Mesenchymal stem cell (in vitro differentiated cells and primary cell): Measurements from ENCODE around the gene NANOS3.

ENCODE experiments used
- DNase-seq: peaks from one replicate; pipeline ENCODE4 v3.0.0-alpha.2; 2013
- H2AFZ ChIP-seq: one replicate; pipeline ENCODE4 v1.6.1; 2013; ENCODE audit warnings: low read depth, mild to moderate bottlenecking, control low read depth, inconsistent platforms, low read length, moderate library complexity
- H2AK5ac ChIP-seq: 2 replicates; pipeline ENCODE4 v1.6.1; 2013; ENCODE audit warnings: low read length, moderate library complexity, mild to moderate bottlenecking, inconsistent platforms; ENCODE audit not compliant: severe bottlenecking
- H2BK120ac ChIP-seq: one replicate; pipeline ENCODE4 v1.6.1; 2013; ENCODE audit warnings: low read depth, mild to moderate bottlenecking, inconsistent platforms, low read length, moderate library complexity
- H2BK12ac ChIP-seq, 2 experiments: one replicate each; pipeline ENCODE4 v1.6.1; 2013; ENCODE audit warnings: inconsistent platforms in 2 of 2, low read length in 2 of 2, mild to moderate bottlenecking in 2 of 2, moderate library complexity in 2 of 2, control low read depth in 1 of 2
- H2BK15ac ChIP-seq: one replicate; pipeline ENCODE4 v1.6.1; 2013; ENCODE audit warnings: mild to moderate bottlenecking, low read depth, inconsistent platforms; ENCODE audit not compliant: poor library complexity, severe bottlenecking
- H2BK5ac ChIP-seq: 2 replicates; pipeline ENCODE4 v1.6.1; 2013; ENCODE audit warnings: low read depth, mild to moderate bottlenecking, low read length, control low read depth, inconsistent platforms; ENCODE audit not compliant: poor library complexity, severe bottlenecking
- H3K14ac ChIP-seq, 2 experiments: one replicate each; pipeline ENCODE4 v1.6.1; 2013; ENCODE audit warnings: inconsistent platforms in 2 of 2, low read length in 2 of 2, control low read depth in 1 of 2, mild to moderate bottlenecking in 1 of 2, moderate library complexity in 1 of 2
- H3K18ac ChIP-seq, 2 experiments: one replicate each; pipeline ENCODE4 v1.6.1; 2013; ENCODE audit warnings: inconsistent platforms in 2 of 2, low read length in 2 of 2, control low read depth in 1 of 2, low read depth in 1 of 2, mild to moderate bottlenecking in 1 of 2
- H3K23ac ChIP-seq, 2 experiments: one replicate each; pipeline ENCODE4 v1.6.1; 2013; ENCODE audit warnings: inconsistent platforms in 2 of 2, low read length in 2 of 2, mild to moderate bottlenecking in 2 of 2, moderate library complexity in 2 of 2, control low read depth in 1 of 2
- H3K27ac ChIP-seq: 2 replicates; pipeline ENCODE4 v1.5.1; 2013; ENCODE audit warnings: mild to moderate bottlenecking, moderate library complexity, low read length, control low read depth, inconsistent platforms; ENCODE audit not compliant: poor library complexity, severe bottlenecking
- H3K27me3 ChIP-seq, 2 experiments: 2 replicates each; pipeline versions ENCODE4 v1.6.1 to v1.7.0; 2013; ENCODE audit warnings: low read length in 2 of 2, mild to moderate bottlenecking in 2 of 2, moderate library complexity in 2 of 2, control low read depth in 1 of 2, inconsistent platforms in 1 of 2; ENCODE audit not compliant: control insufficient read depth in 1 of 2, insufficient read depth in 1 of 2
- H3K36me3 ChIP-seq, 2 experiments: 2 replicates each; pipeline versions ENCODE4 v1.6.1 to v1.7.0; 2013; ENCODE audit warnings: low read length in 2 of 2, control low read depth in 1 of 2, inconsistent platforms in 1 of 2, low read depth in 1 of 2, mild to moderate bottlenecking in 1 of 2; ENCODE audit not compliant: insufficient read depth in 2 of 2, control insufficient read depth in 1 of 2
- H3K4ac ChIP-seq, 2 experiments: one replicate each; pipeline ENCODE4 v1.6.1; 2013; ENCODE audit warnings: inconsistent platforms in 2 of 2, low read length in 2 of 2, mild to moderate bottlenecking in 2 of 2, moderate library complexity in 2 of 2, control low read depth in 1 of 2, low read depth in 1 of 2
- H3K4me1 ChIP-seq: 2 replicates; pipeline ENCODE4 v1.6.1; 2013; ENCODE audit warnings: low read depth, low read length, control low read depth; ENCODE audit not compliant: control insufficient read depth, insufficient read depth
- H3K4me2 ChIP-seq: 2 replicates; pipeline ENCODE4 v1.6.1; 2013; ENCODE audit warnings: low read length, mild to moderate bottlenecking, inconsistent platforms; ENCODE audit not compliant: poor library complexity, severe bottlenecking
- H3K4me3 ChIP-seq, 2 experiments: 2 replicates each; pipeline versions ENCODE4 v1.5.1 to v1.7.0; 2013; ENCODE audit warnings: low read length in 2 of 2, mild to moderate bottlenecking in 2 of 2, control low read depth in 1 of 2, low read depth in 1 of 2; ENCODE audit not compliant: insufficient read depth in 1 of 2
- H3K79me1 ChIP-seq: replicated peaks from 2 replicates; pipeline ENCODE4 v1.6.1; 2013; ENCODE audit warnings: mild to moderate bottlenecking, control low read depth, low read length, inconsistent platforms; ENCODE audit not compliant: poor library complexity, severe bottlenecking
- H3K9ac ChIP-seq: 2 replicates; pipeline ENCODE4 v1.7.0; 2013; ENCODE audit warnings: mild to moderate bottlenecking, low read length, moderate library complexity
- H3K9me3 ChIP-seq: 2 replicates; pipeline ENCODE4 v1.7.0; 2013; ENCODE audit warnings: mild to moderate bottlenecking, low read length; ENCODE audit not compliant: control insufficient read depth
- H4K8ac ChIP-seq: one replicate; pipeline ENCODE4 v1.6.1; 2013; ENCODE audit warnings: inconsistent platforms, mild to moderate bottlenecking, low read length, moderate library complexity
- H4K91ac ChIP-seq: one replicate; pipeline ENCODE4 v1.6.1; 2013; ENCODE audit warnings: mild to moderate bottlenecking, low read length, inconsistent platforms
- WGBS: methylation state at CpG from one replicate; pipeline ENCODE4 v1.1.7; 2013; ENCODE audit warnings: mixed read lengths; 5-methylcytosine and 5-hydroxymethylcytosine counted together

Gene NANOS3

DNA sequence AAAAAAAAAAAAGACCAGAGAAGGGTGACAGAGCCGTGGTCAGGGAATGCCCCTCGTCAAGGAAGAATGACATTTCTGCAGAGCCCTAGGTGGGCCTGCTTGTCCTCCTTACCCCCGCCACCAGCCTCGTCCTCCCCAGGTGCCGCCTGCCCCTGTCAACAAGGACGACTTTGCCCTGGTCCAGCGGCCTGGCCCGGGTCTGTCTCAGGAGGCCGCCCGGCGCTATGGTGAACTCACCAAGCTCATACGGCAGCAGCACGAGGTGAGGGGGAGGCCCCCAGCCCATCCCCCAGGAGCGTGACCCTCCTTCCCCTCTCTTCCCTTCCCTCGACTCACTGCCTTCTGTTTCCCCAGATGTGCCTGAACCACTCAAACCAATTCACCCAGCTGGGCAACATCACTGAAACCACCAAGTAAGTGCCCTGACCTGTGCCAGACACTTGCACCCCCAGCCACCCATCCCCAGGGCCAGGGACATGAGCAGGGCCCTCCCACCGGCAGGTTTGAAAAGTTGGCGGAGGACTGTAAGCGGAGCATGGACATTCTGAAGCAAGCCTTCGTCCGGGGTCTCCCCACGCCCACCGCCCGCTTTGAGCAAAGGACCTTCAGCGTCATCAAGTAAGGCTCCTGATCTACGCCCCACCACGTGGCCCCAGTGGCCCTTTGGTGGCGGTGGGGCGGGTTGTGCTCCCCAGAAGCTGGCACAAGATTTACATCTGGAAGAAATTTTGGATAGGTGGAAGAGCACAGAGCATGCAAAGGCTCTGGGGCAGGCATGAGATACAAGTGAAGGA, 46.5 kb downstream of the NANOS3 start:
- WGBS: 96% methylated on average over 28 of the region's 28 CpGs
- no peak for DNase-seq
- peaks cover 7% of the 10 kb centered on the region for H3K9me3 ChIP-seq
- no peak overlapping the region for H3K4me2 ChIP-seq
- no peak overlapping the region for H2AK5ac ChIP-seq
- H3K36me3 ChIP-seq: peaks cover 72 to 76% of the 10 kb centered on the region in 2 experiments
- H2AFZ ChIP-seq: no peak overlapping the region
- no peak overlapping the region for H2BK15ac ChIP-seq
- H4K8ac ChIP-seq: no peak overlapping the region
- H3K9ac ChIP-seq: no peak overlapping the region
- no peak overlapping the region for H3K18ac ChIP-seq
- no peaks in the 10 kb centered on the region for H3K27me3 ChIP-seq
- H3K23ac ChIP-seq: no peak overlapping the region
- H3K79me1 ChIP-seq: no peaks in the 10 kb centered on the region
- no peak overlapping the region for H3K4ac ChIP-seq
- H3K4me3 ChIP-seq: no peak overlapping the region
- no peak overlapping the region for H2BK12ac ChIP-seq
- H3K27ac ChIP-seq: no peak overlapping the region
- H4K91ac ChIP-seq: no peak overlapping the region
- H2BK5ac ChIP-seq: no peak overlapping the region
- no peak overlapping the region for H2BK120ac ChIP-seq
- no peaks in the 10 kb centered on the region for H3K4me1 ChIP-seq
- H3K14ac ChIP-seq: no peak overlapping the region

DNA sequence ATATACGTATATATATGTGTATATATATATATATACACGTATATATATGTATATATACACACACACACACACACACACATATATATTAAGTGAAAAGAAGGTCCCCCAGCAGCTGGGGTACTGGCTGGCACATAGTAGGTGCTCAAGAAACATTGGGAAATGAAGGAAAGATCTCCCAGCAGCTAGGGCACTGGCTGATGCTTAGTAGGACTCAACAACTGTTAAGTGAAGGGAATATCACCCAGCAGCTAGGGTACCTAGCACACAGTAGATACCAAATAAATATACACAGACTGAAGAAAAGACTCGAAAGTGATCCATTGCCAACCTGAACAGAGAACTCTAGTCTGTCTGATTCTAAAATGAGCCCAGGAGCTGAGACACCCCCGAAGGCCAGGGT, 49.1 kb downstream of the NANOS3 start:
- WGBS: 82% methylated on average over 2 of the region's 4 CpGs

DNA sequence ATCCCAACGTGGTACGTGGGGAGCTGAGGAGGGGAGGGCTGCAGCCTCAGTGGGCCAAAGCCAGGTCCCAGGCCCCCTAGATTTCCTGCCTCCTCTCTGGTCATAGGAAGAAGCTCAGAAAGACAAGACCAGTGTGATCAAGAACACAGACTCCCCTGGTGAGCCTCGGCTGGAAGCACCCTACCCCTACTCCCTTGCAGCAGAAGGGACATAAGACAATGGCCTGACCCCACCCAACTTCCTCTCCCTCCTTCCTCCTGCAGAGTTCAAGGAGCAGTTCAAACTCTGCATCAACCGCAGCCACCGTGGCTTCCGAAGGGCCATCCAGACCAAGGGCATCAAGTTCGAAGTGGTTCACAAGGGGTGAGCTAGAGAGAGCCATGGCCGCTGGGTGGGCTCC, 49.8 kb downstream of the NANOS3 start:
- Histone ChIP-seq H3K4me2 (no peak overlapping the region), H2BK5ac (no peak overlapping the region), H4K91ac (no peak overlapping the region), H3K27ac (no peak overlapping the region), H3K79me1 (no peaks in the 10 kb centered on the region), H2BK15ac (no peak overlapping the region), H2AFZ (no peak overlapping the region), H4K8ac (no peak overlapping the region), H3K36me3 (peaks cover 55 to 69% of the 10 kb centered on the region in 2 experiments), H2AK5ac (no peak overlapping the region), H3K4me1 (no peaks in the 10 kb centered on the region), H3K27me3 (no peaks in the 10 kb centered on the region), H3K4me3 (no peak overlapping the region), H3K9ac (no peak overlapping the region), H3K9me3 (no peaks in the 10 kb centered on the region), H3K14ac (no peak overlapping the region), H3K23ac (no peak overlapping the region), H2BK12ac (no peak overlapping the region), H2BK120ac (no peak overlapping the region), H3K4ac (no peak overlapping the region), H3K18ac (no peak overlapping the region)
- WGBS: 96% methylated on average over 8 of the region's 8 CpGs
- DNase-seq: no peak

More for the DNA sequence above, 49.1 kb downstream of the NANOS3 start:
- Histone ChIP-seq H3K79me1 (no peaks in the 10 kb centered on the region), H2BK15ac (no peak overlapping the region), H3K4ac (no peak overlapping the region), H2BK12ac (no peak overlapping the region), H3K36me3 (peaks cover 59 to 69% of the 10 kb centered on the region in 2 experiments), H3K18ac (no peak overlapping the region), H3K27ac (no peak overlapping the region), H3K4me2 (no peak overlapping the region), H2BK5ac (no peak overlapping the region), H3K27me3 (no peaks in the 10 kb centered on the region), H3K9ac (no peak overlapping the region), H3K23ac (no peak overlapping the region), H3K9me3 (peaks cover 2% of the 10 kb centered on the region), H3K4me3 (no peak overlapping the region), H2AFZ (no peak overlapping the region), H3K4me1 (no peaks in the 10 kb centered on the region), H2BK120ac (no peak overlapping the region), H2AK5ac (no peak overlapping the region), H4K91ac (no peak overlapping the region), H4K8ac (no peak overlapping the region), H3K14ac (no peak overlapping the region)
- DNase-seq: no peak

DNA sequence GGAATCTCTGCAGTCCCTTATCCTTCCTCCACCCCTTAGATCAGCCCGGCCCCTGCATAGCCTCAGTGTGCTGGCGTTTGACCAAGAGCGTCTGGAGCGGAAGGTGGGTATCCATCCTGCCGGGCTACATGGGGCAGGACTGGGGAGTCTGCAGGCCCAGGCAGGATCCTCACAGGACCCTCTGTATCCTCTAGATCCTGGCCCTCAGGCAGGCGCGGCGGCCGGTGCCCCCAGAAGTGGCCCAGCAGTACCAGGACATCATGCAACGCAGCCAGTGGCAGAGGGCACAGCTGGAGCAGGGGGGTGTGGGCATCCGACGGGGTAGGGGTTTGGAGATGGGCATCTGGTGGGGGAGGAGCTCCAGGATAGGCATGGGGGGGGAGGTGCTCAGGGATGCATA, 52.4 kb downstream of the NANOS3 start:
- Histone ChIP-seq H2BK12ac (no peak overlapping the region), H3K36me3 (peaks cover 40 to 55% of the 10 kb centered on the region in 2 experiments), H3K4me1 (no peaks in the 10 kb centered on the region), H3K9ac (no peak overlapping the region), H3K27ac (no peak overlapping the region), H3K4ac (no peak overlapping the region), H4K8ac (no peak overlapping the region), H3K9me3 (no peaks in the 10 kb centered on the region), H3K18ac (no peak overlapping the region), H2BK120ac (no peak overlapping the region), H4K91ac (no peak overlapping the region), H3K4me2 (no peak overlapping the region), H2BK5ac (no peak overlapping the region), H2AK5ac (no peak overlapping the region), H2AFZ (no peak overlapping the region), H3K23ac (no peak overlapping the region), H3K4me3 (peak overlapping the region in 1 of 2 experiments; percentile 20), H3K14ac (no peak overlapping the region), H2BK15ac (no peak overlapping the region), H3K79me1 (no peaks in the 10 kb centered on the region), H3K27me3 (peaks cover 0 to 9% of the 10 kb centered on the region in 2 experiments)
- 97% methylated on average over 10 of the region's 12 CpGs for whole genome bisulfite sequencing
- DNase-seq: no peak
